KMS-11 (cell line): ENCODE data around the gene METAP1.

ENCODE experiments used
- H2AFZ ChIP-seq: fragments of 200-600 bp; sonication (generic); 2 replicates; pipeline ENCODE4 v1.6.1; 2016; ENCODE audit warnings: antibody characterized with exemption, mixed run types, low read depth
- H3K27ac ChIP-seq: fragments of 200-600 bp; sonication (generic); 2 replicates; pipeline ENCODE4 v1.6.1; 2016; ENCODE audit warnings: mild to moderate bottlenecking, mixed run types
- H3K27me3 ChIP-seq: fragments of 200-600 bp; sonication (generic); 2 replicates; pipeline ENCODE4 v1.6.1; 2017; ENCODE audit warnings: mild to moderate bottlenecking, low read depth, mixed run types, moderate library complexity; ENCODE audit not compliant: insufficient read depth
- H3K36me3 ChIP-seq: fragments of 200-600 bp; sonication (generic); 2 replicates; pipeline ENCODE4 v1.6.1; 2017; ENCODE audit warnings: mild to moderate bottlenecking, mixed run types; ENCODE audit not compliant: insufficient read depth
- H3K4me1 ChIP-seq: fragments of 200-600 bp; sonication (generic); 2 replicates; pipeline ENCODE4 v1.6.1; 2016; ENCODE audit warnings: mild to moderate bottlenecking, low read depth, mixed run types; ENCODE audit not compliant: poor library complexity, severe bottlenecking
- H3K4me2 ChIP-seq: fragments of 200-600 bp; sonication (generic); 2 replicates; pipeline ENCODE4 v1.7.0; 2016; ENCODE audit warnings: mild to moderate bottlenecking, mixed run types
- H3K4me3 ChIP-seq: fragments of 200-600 bp; sonication (generic); IDR thresholded peaks from 2 replicates; pipeline ENCODE4 v1.6.1; 2017; ENCODE audit warnings: low read depth, low read length, mixed read lengths; ENCODE audit not compliant: insufficient read depth
- H3K79me2 ChIP-seq: fragments of 200-600 bp; sonication (generic); 2 replicates; pipeline ENCODE4 v1.6.1; 2016; ENCODE audit warnings: low read depth, mixed run types; ENCODE audit not compliant: insufficient read depth
- H3K9ac ChIP-seq: fragments of 200-600 bp; sonication (generic); 2 replicates; pipeline ENCODE4 v1.6.1; 2016; ENCODE audit warnings: mild to moderate bottlenecking, mixed run types
- H4K20me1 ChIP-seq: fragments of 200-600 bp; sonication (generic); 2 replicates; pipeline ENCODE4 v1.6.1; 2016; ENCODE audit warnings: mild to moderate bottlenecking, mixed run types; ENCODE audit not compliant: insufficient read depth
- TF ChIP-seq, protein P1 (sequence below): fragments of 200-600 bp; sonication (generic); conservative IDR thresholded peaks from 2 replicates; pipeline ENCODE4 v1.6.1; 2017; ENCODE audit warnings: low read depth, mild to moderate bottlenecking, antibody characterized with exemption, low read length, moderate library complexity, mixed read lengths

Gene METAP1

DNA sequence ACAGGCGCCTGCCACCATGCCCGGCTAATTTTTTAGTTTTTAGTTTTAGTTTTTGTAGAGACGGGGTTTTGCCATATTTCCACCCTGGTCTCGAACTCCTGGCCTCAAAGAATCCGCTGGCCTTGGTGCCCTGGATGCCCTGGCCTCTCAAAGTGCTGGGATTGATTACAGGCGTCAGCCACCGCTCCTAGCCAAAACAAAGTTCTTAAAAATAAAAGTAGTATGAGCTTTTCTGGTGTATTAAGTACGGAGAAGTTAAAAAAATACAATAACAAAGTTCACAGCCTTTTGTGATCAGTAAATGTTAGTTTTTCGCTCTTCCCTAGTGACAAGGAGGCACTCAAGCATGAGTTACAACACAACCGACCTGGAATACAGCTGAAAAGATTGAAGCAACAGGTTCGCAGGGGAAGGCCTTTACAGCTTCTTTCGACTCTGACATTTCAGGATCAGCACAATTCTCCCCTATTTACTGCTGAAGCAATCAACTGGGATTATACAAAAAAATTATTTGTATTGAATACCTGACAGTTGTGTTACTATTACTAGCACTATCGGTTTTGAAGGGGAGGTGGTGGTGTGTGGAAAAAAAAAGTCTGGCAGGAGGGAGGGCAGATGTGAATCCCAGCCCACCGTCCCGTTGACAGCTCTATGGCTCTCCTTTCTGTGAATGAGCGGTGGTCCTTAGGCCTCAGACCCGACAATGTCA lies 893 bp upstream of the METAP1 start:
- Histone ChIP-seq H3K79me2 (peaks cover 37% of the 10 kb centered on the region), H2AFZ (peak overlapping the region; percentile 99), H3K36me3 (no peaks in the 10 kb centered on the region), H3K4me3 (no peak overlapping the region), H3K9ac (peak overlapping the region; percentile 63), H3K27ac (peak overlapping the region; percentile 62), H4K20me1 (no peaks in the 10 kb centered on the region; the same call in 1 of the 2 replicates), H3K27me3 (no peaks in the 10 kb centered on the region), H3K4me2 (peak overlapping the region; percentile 87), H3K4me1 (peaks cover 20% of the 10 kb centered on the region)
- TF ChIP-seq, protein P1, sequence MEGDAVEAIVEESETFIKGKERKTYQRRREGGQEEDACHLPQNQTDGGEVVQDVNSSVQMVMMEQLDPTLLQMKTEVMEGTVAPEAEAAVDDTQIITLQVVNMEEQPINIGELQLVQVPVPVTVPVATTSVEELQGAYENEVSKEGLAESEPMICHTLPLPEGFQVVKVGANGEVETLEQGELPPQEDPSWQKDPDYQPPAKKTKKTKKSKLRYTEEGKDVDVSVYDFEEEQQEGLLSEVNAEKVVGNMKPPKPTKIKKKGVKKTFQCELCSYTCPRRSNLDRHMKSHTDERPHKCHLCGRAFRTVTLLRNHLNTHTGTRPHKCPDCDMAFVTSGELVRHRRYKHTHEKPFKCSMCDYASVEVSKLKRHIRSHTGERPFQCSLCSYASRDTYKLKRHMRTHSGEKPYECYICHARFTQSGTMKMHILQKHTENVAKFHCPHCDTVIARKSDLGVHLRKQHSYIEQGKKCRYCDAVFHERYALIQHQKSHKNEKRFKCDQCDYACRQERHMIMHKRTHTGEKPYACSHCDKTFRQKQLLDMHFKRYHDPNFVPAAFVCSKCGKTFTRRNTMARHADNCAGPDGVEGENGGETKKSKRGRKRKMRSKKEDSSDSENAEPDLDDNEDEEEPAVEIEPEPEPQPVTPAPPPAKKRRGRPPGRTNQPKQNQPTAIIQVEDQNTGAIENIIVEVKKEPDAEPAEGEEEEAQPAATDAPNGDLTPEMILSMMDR: no peak; the same call in 1 of the 2 replicates

DNA sequence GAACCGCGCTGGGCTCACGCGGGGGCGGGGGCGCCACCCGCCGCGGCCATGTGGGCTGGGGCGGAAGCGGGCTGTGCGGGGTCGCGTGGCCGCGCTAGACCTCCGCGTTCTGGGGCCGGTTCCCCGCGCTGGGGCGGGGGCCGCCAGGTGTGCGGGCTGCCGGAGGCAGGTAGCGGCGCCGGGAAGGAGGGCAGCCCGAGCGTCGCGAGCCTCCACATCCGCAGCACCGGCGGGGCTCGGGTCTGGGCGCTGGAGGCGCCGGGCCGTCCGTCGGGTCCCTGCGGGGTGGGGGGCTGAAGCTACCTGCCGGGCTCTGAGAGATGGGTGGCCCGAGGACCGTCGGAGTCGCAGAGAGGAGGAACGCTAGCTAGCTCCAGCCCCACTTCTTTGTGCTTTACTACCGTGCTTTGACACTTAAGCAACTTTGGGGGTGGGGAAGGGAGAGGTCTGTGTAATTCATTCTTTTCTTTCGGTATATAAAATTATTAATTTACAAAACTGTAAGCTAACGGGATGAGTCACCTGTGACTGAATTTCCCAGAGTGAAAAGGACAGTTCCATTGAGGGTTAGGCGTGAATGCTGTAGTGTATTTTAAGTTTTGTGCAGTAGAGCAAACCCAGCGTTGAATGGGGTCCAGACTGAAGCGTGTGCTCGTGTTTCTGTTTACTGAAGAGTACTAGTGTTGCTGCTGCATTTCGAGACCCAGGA lies 689 bp downstream of the METAP1 start:
- Histone ChIP-seq H3K36me3 (no peaks in the 10 kb centered on the region), H3K27me3 (no peaks in the 10 kb centered on the region), H4K20me1 (no peaks in the 10 kb centered on the region; the same call in 1 of the 2 replicates), H3K79me2 (peaks cover 52% of the 10 kb centered on the region), H3K4me1 (peaks cover 22% of the 10 kb centered on the region), H3K4me3 (no peak overlapping the region), H2AFZ (peak overlapping the region; percentile 86), H3K27ac (peak overlapping the region; percentile 74), H3K9ac (peak overlapping the region; percentile 91), H3K4me2 (peak overlapping the region; percentile 86)
- TF ChIP-seq, protein P1: no peak

DNA sequence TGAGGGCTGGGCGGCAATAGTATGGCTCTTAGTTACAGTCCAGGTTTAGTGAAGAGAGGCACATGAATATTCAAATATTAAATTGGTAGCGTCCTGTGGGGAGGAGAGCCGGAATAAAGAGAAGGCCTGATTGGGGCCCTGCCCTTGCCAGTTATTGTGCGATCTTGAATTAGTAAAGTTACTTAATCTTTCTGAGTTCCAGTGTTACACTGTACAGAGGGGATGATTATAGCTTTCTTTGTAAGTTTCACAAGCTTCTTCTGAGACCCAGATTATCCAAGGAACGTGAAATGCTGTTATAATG lies 1.2 kb downstream of the METAP1 start:
- Histone ChIP-seq H3K4me1 (peaks cover 27% of the 10 kb centered on the region), H4K20me1 (no peaks in the 10 kb centered on the region; the same call in 1 of the 2 replicates), H3K27ac (peak overlapping the region; percentile 74; the same call in 1 of the 2 replicates), H3K27me3 (no peaks in the 10 kb centered on the region), H3K4me2 (peak overlapping the region; percentile 86), H3K9ac (peak overlapping the region; percentile 91; the same call in 1 of the 2 replicates), H3K4me3 (no peak overlapping the region), H2AFZ (0 out of 2 replicates have a peak overlapping the region, but pooled peaks have one; percentile 86), H3K79me2 (peaks cover 58% of the 10 kb centered on the region), H3K36me3 (no peaks in the 10 kb centered on the region)
- TF ChIP-seq, protein P1: no peak

DNA sequence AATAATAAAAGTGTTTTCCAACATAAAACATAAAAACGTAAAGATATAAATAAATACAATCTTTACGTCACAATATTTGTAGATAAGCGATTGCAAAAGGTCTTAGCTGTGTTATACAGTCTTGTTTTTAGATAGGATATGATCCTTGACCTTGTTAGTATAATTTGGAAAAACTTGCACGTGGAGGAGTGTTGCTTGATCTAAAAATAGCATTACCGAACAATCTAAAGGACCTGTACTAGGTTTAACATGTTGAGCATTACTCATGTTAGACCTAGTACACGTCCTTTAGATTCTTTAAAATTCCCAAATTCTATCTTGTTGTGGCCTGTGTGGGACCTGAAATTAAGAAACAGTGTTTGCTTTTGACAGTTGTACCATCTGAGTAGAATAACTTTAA lies 1.6 kb downstream of the METAP1 start:
- Histone ChIP-seq H4K20me1 (peaks cover 3% of the 10 kb centered on the region; the same call in 1 of the 2 replicates), H2AFZ (no peak overlapping the region), H3K36me3 (no peaks in the 10 kb centered on the region), H3K27ac (no peak overlapping the region), H3K4me3 (no peak overlapping the region), H3K79me2 (peaks cover 62% of the 10 kb centered on the region), H3K27me3 (no peaks in the 10 kb centered on the region), H3K9ac (no peak overlapping the region; the same call in 1 of the 2 replicates), H3K4me1 (peaks cover 31% of the 10 kb centered on the region), H3K4me2 (peak overlapping the region; percentile 86)
- TF ChIP-seq, protein P1: no peak
